Stimulated activated CD4-positive, alpha-beta T cell treated with anti-CD3 and anti-CD28 coated beads, TNF-alpha, amount 100 ng/mL, for 24 hours (primary cell): ENCODE data around the gene STING1.

Source experiments
- DNase-seq, 3 experiments: peaks; one replicate each; pipeline ENCODE4 v3.0.0-alpha.2; 2020; ENCODE audit warnings: low read depth in 3 of 3

Gene STING1

GRCh38 chr5:139468421-139468931 lies 14.1 kb downstream of the STING1 start:
- no peak for DNase-seq

GRCh38 chr5:139462586-139463276 lies 19.8 kb downstream of the STING1 start, which contains the start of gene ECSCR:
ECSCR (minus strand) TSS chr5:139462743; CDS start chr5:139462670, 73 bp downstream.
- DNase-seq, result no peak

GRCh38 chr5:139461698-139462097 lies 20.9 kb downstream of the STING1 start:
- DNase-seq, result no peak

GRCh38 chr5:139461176-139461575 lies 21.4 kb downstream of the STING1 start:
- no peak for DNase-seq

GRCh38 chr5:139460455-139460854 lies 22.1 kb downstream of the STING1 start:
- DNase-seq, result no peak

- peak in 1 of 3 experiments; percentile 53 for DNase-seq
Observed at GRCh38 chr5:139459451-139459934, 23.1 kb downstream of the STING1 start.

- peak; percentile 48 to 72 (median 63) for DNase-seq
Observed at GRCh38 chr5:139458580-139459407, 23.8 kb downstream of the STING1 start.

- DNase-seq, result no peak
Observed at GRCh38 chr5:139457653-139458306, 24.8 kb downstream of the STING1 start.

- DNase-seq, result no peak
Observed at GRCh38 chr5:139457241-139457640, 25.3 kb downstream of the STING1 start.

- no peak for DNase-seq
Observed at GRCh38 chr5:139456776-139457175, 25.8 kb downstream of the STING1 start.

- DNase-seq, result no peak
Observed at GRCh38 chr5:139454568-139455290, 27.8 kb downstream of the STING1 start.

GRCh38 chr5:139453683-139454567 lies 28.6 kb downstream of the STING1 start:
- no peak for DNase-seq

GRCh38 chr5:139451878-139452660 lies 30.5 kb downstream of the STING1 start:
- DNase-seq, result no peak

- DNase-seq, result no peak
Observed at GRCh38 chr5:139451176-139451575, 31.4 kb downstream of the STING1 start.

- no peak for DNase-seq
Observed at GRCh38 chr5:139446956-139447779, 35.4 kb downstream of the STING1 start.

- no peak for DNase-seq
Observed at GRCh38 chr5:139445325-139446170, 37.0 kb downstream of the STING1 start.

- DNase-seq, result no peak
Observed at GRCh38 chr5:139443831-139444453, 38.6 kb downstream of the STING1 start.
